Measurements from ENCODE around the gene SERPINB1. TPM values are rescaled to one million over a fixed set of nuclear protein-coding genes. Genes with fewer than 3 reads are reported as not detected.

Gene SERPINB1
- total and polyA plus RNA-seq, 2 experiments from 2014 or later = 5.6 to 6.5 TPM

- TF ChIP-seq ZNF462 (CRISPR knock-in tag; IDR thresholded peaks at IDR 0.05) (no peak), STAT1 (IDR thresholded peaks at IDR 0.05; ENCODE audit: unreplicated experiment) (no peak), ZNF331 (CRISPR knock-in tag; IDR thresholded peaks at IDR 0.05; ENCODE audit: low read depth) (no peak), JUNB (IDR thresholded peaks at IDR 0.05; ENCODE audit: unreplicated experiment) (no peak), NANOG (IDR thresholded peaks at IDR 0.05; ENCODE audit: borderline replicate concordance) (no peak), EZH2 (IDR thresholded peaks at IDR 0.05; ENCODE audit: low read depth, unreplicated experiment) (no peak), EZH2phosphoT487 (IDR thresholded peaks at IDR 0.05; ENCODE audit: unreplicated experiment) (no peak), ETS1 (IDR thresholded peaks at IDR 0.05) (no peak), POLR2AphosphoS5 (IDR thresholded peaks at IDR 0.05; ENCODE audit: low read depth) (no peak), CTCF (conservative IDR thresholded peaks at IDR 0.05; ENCODE audit: low read depth in 2 of 2) (no peak)
Observed at GRCh38 chr6:2861822-2862164, 20.1 kb upstream of the SERPINB1 start (continued).

Data from GM23338 (cell line).